NCI-H128 (cell line): ENCODE results near the gene GABRB2.
"Not testable (repeated sequence)": the region's sequence is repeated elsewhere in the genome, so short reads cannot be mapped to it uniquely, and the experiment has no call there.

Experiments used
- DNase-seq: peaks from one replicate; lab custom pipeline; 2025; ENCODE audit not compliant: unreplicated experiment; lab: John Stamatoyannopoulos, UW

The GABRB2 gene

DNA sequence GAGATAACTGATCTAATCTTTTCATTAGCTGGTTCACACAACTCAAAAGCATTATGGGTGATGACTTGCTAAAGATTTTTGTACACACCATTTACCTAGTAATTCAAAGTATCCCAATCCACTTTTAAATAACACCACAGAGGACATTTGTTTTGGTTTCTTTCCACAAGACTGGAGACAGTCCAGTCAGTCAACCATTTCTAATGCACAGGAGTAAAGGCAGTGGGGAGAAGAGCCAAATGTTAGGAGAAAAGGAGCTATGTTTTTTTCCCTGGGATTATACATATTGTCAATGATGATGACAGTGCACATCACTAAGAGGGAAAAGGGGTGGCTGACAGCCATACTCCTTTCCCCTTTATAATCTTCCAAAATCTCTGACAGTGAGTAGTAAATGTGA is 240.9 kb downstream of the GABRB2 start:
- DNase-seq = no peak

DNA sequence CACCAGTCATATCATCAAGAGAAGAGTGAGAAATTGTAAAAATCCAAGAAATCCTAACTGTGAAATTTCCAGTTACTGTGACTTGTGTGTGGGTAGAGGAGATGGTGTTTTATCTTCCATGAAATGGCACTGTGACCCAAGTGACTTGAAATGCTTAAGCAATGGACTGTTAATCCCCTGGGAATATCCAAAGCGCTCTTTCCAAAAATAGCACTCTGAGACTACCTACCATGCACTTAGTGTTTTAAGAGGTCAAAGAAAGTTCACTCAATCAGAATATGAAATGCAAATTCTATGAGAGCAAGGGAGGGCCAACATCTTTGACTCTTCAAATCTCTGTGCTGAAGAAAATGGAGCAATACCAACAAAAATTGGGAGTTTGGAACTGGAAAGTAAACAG is 244.0 kb downstream of the GABRB2 start:
- no peak for DNase-seq

- no peak for DNase-seq
These were observed 244.9 kb downstream of the GABRB2 start for GRCh38 chr5:161301586-161301985.

DNA sequence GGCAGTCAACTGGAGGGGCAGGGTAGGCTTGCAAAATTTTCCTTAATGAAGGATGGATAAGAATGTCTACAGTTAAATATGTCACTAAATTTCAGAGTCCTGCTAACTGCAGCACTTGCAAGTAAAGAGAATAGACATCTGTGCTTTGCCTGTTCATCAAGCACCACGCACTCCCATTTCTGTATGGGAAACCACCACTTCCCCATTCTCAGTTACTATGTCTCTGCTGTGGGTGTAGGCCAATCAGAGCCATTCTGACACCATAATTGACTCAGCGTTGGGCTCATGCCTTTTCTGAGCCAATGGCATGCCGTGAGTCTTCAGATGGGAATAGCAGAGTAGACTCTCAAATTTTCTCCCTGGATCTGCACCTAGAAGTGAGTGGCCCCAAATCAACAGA is 247.5 kb downstream of the GABRB2 start:
- no peak for DNase-seq

DNA sequence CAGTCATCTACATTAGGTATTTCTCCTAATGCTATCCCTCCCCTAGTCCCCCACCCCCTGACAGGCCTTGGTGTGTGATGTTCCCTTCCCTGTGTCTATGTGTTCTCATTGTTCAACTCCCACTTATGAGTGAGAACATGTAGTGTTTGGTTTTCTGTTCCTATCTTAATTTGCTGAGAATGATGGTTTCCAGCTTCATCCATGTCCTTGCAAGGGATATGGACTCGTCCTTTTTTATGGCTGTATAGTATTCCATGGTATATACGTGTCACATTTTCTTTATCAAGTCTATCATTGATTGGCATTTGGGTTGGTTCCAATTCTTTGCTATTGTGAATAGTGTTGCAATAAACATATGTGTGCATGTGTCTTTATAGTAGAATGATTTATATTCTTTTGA is 249.1 kb downstream of the GABRB2 start:
- not testable (repeated sequence) for DNase-seq

DNA sequence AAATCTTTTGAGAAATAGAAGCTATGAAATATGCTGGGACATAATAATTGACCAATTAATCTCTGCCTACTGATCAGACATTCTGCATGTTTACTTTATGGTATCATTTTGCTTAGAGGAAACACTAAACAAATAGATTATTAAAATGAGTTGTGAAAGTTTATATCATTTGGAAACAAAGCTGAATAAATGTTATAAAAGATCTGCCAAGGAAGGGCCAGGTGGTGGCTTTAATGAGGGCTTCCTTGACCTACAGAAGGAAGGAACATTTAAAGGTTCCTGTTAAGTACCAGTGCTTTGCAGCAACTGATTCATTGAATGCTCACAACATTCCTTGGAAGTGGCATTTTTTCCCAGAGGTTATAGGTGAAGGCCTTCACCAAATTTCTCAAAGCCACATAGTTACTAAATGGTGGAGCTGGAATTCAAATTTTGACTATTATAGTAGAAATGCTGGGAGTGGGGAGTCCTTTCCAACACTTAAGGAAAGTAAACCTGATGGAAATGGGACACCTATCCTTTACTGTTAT is 250.7 kb downstream of the GABRB2 start:
- no peak for DNase-seq

DNA sequence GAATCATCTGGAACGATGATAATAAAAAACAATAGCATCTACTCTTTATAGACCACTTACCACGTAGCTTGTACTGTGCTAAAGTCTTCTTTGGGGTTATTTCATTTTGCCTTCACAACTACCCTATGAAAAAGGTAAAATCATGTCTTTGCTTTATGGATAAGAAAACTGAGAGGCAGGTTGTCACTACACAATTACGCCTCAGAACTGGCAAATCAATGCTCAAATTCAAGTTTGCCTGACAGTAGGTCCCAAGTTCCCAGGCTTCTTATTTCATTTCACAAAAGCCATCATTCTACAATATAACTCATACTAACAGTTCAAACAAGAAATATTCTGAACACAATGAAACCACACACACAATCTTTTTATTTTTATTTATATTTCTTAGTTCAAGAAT is 258.5 kb downstream of the GABRB2 start:
- no peak for DNase-seq

GRCh38 chr5:161287436-161287835 is 259.1 kb downstream of the GABRB2 start:
- no peak for DNase-seq

DNA sequence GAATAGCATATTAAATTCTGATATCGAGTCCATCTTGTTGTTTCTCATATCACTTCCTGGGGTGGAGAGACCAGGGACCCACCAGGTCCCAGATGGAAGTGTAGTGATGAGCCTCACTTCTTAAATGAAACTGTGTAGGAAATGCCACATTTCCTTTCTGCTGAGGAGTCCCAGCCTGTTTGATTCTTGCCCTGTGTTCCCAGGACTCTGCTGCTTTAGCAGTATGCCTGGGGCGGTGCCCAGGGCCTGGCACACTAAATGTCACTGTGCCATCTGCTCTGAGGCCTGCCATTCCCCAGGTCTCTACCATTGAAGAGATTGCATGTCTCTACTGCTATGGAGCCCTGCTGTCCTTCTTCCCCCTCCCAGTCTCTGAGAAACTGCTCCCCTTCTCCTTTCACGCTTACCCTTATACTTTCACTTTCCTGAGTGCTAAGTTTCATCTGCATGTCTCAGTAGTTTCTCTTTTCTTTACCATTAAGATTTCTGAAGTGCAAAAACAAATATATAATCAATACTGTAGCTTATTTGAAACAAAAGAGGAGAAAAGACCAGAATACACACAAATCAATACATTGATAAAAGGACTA is 260.4 kb downstream of the GABRB2 start:
- no peak for DNase-seq

DNA sequence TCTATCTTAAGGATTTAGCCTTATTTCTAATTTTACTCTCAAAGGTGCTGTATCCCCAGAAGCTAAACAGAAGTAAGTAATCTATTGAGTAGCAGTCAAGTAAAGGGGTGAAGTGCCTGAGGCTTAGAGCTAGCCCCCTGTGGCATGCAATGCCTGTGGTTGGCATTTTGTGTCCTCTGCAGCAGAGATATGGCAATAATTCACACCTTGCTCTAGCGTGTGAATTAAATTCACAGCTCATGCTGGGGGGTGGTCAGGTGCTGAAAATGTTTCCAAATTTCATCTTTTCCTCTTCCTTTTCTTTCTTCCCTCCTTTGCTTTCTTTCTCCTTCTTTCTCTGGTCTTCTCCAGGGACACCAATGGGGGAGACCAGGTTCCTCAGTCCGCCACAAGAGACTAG is 262.1 kb downstream of the GABRB2 start:
- no peak for DNase-seq

DNA sequence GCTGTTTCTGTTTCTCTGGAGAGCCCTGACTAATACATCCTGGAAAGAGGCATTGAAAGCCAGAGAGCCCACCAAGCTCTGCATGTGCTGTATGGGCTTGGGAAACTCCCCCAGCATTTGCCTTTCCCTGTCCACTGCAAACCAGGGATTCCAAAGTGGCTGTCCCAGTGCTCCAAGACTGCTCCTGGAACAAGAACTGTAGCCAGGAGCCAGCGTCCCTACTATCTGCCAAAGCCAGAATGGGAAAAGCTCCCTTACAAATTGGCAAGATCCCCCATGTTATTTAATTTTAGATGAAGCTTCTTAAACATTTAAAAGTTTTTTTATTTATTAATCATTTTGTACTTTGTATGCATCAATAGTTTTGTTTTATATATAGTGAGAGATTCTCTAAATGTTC is 263.2 kb downstream of the GABRB2 start:
- no peak for DNase-seq

GRCh38 chr5:161278739-161279660 is 267.5 kb downstream of the GABRB2 start:
- DNase-seq = no peak

DNA sequence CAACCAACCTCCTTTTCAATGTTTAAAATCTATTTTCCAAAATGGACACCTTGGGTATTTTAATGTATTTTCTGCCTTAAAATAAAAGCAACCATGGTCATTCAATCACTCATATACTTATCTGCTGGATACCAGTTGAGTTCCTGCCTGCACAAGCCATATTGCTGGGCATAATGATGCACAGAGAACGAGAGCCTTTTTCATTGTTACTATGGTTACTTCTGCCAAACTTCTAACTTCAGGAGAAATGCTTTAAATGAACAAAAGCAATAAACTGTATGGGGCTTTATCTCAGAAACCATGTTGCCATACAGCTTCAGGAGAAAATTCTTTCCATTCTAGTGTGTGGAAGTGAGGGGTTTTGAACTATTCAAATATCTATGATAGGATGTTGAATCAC is 269.5 kb downstream of the GABRB2 start:
- DNase-seq = no peak

DNA sequence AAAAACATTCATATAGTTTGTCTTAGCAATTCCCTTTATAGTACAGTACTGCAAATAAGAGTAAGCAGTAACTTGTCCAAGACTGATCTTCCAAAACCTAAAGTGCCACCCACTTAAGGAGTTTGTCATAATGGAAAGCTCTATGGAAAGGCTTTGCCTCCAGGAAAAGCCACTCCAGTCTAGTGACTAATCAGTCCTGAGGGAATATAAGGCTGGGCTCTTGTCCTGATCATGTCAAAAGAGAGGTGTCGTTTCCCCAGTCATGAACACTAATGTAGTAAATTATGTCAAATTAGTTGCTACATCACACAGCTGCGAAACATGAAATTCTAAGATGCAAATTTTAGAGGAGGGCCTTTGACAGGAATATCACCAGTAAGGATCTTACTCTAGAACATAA is 271.6 kb downstream of the GABRB2 start:
- no peak for DNase-seq

DNA sequence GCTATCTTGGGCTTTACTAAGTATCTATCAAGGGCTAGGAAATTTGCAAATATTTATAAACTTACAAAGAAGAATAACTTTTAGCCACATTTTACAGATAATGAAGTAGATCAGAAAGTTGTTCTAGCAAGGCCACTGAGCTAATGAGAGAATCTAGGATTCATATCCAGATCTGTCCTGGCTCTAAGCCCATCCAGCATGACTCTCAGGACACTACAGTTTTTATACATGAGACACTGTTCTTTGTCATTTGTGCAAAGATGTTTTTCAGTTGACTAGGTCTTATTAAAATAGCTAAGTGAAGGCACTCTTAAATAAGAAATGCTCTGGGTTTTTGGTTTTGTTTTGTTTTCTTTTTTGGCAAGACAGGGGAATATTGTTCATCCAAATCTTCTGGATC is 273.1 kb downstream of the GABRB2 start:
- no peak for DNase-seq

DNA sequence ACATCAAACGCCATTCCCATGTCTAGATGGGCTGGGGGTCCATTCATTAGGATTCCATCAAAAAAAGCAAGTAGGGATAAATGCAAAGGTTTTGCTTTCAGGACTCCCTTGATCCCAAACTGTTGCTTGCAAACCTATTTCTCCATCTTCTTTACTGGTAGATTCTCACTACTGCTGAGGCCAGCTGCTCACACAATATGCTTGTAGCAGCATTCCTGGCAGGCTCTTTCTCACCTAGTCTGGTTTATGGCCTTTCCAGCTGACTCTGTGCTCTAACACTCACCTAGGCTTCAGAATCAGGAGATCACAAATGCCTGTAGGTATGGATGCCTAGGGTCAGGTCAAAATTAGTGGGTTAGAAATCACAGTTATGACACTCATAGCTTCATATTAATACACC is 274.7 kb downstream of the GABRB2 start:
- DNase-seq = no peak

- no peak for DNase-seq
These were observed 277.4 kb downstream of the GABRB2 start for GRCh38 chr5:161269125-161269524.

- no peak for DNase-seq
These were observed 279.6 kb downstream of the GABRB2 start for GRCh38 chr5:161266954-161267353.

DNA sequence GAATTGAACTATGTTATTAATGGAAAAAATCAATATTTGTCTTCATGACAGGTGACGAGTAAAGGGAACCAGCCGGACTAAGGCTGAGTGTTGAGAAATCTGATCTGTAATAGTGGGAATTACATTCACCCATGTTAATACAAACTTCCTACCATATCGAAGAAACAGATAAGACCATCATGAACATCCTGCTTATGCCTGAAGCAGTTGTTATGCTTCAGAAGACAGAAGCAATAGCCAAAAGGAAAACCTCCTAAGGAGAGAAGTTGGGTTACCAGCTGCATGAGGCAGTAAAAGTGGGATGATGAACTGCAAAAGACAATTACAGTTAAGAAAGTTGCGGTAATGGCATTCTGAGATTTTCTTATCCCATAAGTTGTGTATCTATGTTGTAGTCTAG is 281.5 kb downstream of the GABRB2 start:
- no peak for DNase-seq

GRCh38 chr5:161263191-161263590 is 283.3 kb downstream of the GABRB2 start:
- no peak for DNase-seq

GRCh38 chr5:161261668-161262323 is 284.7 kb downstream of the GABRB2 start:
- no peak for DNase-seq

DNA sequence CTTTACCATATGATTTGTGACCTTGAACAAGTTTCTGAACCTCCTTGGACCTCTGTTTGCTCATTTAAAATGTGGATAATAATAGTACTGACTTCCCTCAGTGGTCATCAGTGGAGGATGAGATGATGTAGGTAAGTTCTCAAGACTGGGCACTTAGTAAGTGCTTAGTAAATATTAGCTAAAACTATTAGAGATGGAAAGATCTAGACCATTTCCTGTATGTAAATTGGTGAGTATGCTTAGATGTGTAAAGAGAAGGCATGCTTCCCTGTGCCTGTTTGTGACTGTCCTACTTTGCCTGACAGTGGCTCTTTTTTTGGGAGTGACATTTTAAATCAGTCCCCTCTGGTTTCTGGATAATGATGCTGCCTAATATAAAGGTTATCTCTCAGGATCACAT is 288.1 kb downstream of the GABRB2 start:
- no peak for DNase-seq
